HG02852 (cell line): ENCODE results near the gene CDK16.

Source experiments
- ATAC-seq: cut with Tn5 transposase; IDR thresholded peaks from one replicate; pipeline ENCODE4 v1.9.1; 2021; ENCODE audit warnings: mild to moderate bottlenecking, moderate library complexity; ENCODE audit not compliant: unreplicated experiment

CDK16 gene

DNA sequence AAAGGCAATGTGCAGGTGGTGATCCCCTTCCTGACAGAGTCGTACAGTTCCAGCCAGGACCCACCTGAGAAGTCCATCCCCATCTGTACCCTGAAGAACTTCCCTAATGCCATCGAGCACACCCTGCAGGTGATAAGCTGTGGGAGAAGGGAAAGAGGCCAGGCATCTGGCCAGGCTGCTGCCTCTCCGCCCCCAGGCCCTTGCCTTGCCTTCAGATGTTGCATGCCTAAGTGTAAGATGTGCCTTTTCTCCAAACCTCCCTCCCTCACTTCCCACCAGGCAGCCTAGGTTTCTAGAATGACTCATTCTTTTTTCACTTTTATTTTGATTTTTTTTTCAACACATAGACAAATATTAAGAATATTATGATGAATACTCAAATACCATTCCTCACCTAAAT, 12.2 kb upstream of the CDK16 start:
- no peak for ATAC-seq

DNA sequence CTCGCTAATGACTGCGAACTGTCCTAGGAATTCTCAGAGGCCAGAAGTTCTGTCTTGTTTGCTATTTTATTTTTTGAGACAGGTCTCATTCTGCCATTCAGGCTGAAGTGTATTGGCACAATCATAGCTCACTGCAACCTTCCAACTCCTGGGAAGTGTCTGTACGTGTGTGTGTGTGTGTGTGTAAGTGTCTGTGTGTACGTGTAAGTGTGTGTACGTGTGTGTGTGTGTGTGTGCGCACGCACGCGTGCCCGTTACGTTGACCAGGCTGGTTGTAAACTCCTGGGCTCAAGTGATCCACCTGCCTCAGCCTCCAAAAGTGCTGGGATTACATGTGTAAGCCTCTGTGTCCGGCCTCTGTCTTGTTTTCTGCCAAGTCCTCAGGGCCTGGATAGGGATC, 10.4 kb upstream of the CDK16 start:
- no peak for ATAC-seq

DNA sequence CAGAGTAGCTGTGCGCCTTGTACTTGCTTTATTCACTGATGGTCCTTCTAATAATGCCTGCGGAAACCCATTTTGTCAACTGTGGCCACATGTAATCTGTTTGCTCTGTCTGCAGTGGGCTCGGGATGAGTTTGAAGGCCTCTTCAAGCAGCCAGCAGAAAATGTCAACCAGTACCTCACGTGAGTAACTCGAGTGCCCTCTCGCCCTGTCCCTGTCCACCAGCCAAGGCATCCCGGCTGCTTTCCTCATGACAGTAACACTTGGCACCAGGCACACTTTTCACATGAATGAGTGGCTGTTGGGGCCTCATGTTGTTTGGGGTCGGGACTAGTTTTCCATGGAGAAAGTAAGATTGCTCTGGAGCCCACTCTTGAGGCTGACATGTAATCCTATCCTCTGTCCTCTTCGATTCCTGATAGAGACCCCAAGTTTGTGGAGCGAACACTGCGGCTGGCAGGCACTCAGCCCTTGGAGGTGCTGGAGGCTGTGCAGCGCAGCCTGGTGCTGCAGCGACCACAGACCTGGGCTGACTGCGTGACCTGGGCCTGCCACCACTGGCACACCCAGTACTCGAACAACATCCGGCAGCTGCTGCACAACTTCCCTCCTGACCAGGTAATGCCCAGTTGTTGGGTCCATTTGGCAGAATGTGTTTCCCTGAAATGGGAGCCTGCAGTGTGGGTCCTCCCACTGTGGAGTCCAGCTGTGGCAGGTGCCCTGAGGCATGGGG, 8.8 kb upstream of the CDK16 start:
- no peak for ATAC-seq

DNA sequence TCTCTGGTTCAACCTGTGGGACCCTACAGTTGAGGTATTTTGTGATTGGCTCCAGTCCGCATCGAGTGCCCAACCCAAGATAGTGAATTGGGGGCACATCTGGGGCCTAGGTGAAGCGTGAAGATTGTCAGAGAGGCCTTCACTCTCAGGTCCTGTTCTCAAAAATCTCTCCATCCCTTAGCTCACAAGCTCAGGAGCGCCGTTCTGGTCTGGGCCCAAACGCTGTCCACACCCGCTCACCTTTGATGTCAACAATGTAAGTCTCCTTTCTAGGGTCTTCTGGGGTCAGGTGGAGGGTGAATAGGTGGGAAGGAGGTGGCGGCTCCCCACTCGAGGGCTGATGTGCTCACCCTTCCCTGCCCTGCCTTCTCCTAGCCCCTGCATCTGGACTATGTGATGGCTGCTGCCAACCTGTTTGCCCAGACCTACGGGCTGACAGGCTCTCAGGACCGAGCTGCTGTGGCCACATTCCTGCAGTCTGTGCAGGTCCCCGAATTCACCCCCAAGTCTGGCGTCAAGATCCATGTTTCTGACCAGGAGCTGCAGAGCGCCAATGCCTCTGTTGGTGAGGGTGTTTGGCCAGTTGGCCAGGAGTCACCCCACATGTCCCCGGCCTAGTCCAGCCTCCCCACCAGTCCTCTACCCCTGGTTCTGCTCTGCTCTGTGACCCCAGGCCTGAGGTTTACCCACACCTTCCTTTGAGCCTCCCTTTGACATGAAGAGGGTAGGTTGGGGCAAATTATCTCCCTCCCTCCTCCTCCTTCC, 7.6 kb upstream of the CDK16 start:
- no peak for ATAC-seq

DNA sequence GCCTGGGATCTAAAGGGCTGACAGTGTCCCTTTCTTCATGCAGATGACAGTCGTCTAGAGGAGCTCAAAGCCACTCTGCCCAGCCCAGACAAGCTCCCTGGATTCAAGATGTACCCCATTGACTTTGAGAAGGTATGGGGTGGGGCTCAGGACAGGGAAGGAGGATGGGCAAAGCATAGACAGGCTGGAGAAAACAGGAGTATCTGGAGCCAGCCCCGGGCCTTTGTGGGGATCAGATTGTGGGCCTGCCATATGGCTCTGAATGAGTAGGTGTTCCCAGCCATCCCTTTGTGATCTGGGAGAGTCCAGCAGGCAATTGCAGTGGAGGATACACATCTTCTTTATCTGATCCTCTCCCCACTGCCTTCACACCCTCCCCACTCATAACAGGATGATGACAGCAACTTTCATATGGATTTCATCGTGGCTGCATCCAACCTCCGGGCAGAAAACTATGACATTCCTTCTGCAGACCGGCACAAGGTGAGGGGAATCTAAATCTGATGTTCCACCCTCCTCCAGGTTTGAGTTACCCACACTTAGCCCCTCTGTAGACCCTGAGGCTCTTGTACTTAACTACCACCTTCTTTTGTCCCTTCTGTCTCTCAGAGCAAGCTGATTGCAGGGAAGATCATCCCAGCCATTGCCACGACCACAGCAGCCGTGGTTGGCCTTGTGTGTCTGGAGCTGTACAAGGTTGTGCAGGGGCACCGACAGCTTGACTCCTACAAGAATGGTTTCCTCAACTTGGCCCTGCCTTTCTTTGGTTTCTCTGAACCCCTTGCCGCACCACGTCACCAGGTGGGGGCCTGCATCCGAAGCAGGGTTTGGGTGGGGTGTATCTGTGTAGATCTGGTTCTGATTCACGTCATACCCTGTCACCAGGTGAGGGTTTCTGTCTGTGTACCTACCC, 5.8 kb upstream of the CDK16 start:
- no peak for ATAC-seq

DNA sequence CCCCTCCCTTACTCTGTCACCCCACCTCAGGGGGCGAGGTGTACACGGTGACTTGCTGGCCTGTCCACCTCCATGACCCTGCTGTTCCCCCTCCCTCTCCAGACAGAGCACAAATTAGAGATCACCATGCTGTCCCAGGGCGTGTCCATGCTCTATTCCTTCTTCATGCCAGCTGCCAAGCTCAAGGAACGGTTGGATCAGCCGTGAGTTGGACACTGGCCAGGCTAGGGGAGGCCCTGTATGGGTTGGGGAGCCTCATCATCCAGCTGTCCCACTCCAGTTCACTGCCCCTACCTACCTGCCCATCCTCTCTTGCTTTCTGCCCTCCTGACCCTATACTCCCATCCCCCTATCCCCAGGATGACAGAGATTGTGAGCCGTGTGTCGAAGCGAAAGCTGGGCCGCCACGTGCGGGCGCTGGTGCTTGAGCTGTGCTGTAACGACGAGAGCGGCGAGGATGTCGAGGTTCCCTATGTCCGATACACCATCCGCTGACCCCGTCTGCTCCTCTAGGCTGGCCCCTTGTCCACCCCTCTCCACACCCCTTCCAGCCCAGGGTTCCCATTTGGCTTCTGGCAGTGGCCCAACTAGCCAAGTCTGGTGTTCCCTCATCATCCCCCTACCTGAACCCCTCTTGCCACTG, 3.9 kb upstream of the CDK16 start:
- no peak for ATAC-seq

DNA sequence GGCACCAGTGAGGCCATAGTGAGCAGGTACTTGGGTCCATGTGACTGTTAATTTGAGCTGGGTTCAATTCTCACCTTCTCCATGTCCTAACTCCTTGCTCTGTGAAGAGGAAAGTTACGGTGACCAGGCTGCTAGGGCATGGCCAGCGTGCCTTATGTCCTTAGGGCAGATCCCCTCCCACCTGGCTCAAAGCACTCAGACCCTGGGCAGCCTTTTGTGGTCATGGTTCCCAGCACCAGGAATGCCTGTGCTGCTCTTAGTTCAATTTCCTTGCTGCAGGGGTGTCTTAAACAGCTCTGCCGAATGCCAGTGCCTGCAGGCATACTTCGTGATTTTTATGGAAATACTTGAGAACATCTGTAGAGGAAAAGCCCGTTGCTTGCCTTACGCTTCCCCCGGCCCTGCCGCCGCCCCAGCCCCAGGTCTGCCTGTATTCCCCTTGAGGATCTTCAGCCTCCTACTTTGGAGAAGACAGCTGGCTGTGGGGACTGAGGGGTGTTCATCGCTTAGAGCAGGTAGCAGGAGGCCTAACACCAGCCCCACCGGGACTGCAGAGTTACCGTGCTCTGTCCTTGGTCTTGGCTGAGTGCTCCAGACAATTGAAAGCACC, 3.1 kb upstream of the CDK16 start:
- no peak for ATAC-seq

DNA sequence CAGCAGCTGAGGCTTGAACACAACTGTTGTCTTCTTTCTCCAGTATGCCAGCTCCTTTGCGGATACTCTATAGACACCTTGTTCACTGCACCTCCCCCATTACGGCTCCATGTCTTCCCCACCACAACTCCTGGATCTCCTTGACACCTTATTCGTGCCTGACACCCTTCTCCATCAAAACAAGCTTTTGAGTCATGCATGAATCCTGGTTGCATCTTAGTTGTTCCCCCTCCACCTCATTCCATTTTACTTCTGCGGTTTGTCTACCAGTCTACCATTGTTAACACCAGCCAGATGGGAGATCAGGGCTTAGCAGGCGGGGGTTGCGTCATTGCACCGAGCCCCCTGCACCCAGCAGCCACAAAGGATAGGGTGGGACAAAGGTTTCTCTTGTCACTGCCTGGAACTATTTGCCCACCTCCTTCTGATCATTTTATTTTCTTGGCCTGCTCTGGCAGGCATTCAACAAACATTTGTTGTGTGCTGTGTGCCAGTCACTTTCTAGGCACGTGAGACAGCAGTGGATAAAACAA, 2.0 kb upstream of the CDK16 start:
- no peak for ATAC-seq

DNA sequence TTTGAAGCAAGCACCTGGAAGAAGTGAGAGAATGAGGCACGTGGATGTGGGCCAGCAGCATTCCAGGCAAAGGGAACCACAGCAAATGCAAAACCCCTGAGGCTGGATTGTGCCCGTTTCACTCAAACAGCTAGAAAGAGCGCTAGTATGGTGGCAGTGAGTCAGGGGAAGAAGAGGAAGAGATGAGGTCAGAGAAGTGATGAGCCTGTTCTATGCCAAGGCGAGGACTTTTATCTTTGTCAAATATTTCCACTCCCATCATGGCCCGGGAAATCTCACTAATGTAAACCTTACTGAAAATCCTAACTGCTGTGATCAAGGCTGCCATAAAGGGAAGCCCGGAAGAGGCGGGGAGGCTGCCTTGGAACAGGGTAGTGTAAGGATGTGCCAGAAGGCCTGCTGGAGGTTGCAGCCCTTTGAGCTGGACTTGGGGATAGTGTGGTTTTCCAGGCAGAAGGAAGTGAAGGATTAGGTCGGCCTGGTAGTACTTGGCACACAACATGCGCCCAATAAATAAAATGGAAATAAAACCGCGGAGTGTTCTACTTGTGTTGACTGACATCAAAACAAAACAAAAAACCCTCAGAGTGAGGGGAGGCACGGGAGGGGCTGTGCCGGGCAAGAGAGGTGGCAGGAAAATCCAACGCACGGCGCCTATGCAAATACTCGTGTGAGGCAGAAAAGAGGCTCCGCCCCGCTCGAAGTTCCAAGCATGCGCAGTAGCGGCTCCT, 1.2 kb upstream of the CDK16 start:
- no peak for ATAC-seq

DNA sequence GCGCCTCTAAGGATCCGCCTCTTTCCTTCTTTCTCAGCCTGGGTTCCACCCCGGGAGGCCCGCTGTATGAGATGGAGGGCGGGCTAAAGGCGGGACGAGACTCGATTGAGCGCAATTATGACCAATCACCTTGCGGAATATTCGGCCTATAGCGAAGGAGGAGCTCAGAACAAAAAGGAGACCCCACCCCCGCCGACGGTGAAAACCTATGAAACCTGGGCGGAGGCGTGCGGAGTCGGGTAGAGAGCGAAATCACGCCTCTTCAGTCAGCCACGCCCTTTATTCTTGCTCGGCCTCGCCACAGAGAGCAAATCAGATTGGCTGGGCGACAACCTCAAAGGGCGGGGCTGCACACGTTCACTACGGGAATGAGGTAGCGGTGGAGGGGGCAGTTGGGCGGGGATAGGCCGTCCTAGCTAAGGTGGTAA, 615 bp upstream of the CDK16 start:
- peak; percentile 87 for ATAC-seq

DNA sequence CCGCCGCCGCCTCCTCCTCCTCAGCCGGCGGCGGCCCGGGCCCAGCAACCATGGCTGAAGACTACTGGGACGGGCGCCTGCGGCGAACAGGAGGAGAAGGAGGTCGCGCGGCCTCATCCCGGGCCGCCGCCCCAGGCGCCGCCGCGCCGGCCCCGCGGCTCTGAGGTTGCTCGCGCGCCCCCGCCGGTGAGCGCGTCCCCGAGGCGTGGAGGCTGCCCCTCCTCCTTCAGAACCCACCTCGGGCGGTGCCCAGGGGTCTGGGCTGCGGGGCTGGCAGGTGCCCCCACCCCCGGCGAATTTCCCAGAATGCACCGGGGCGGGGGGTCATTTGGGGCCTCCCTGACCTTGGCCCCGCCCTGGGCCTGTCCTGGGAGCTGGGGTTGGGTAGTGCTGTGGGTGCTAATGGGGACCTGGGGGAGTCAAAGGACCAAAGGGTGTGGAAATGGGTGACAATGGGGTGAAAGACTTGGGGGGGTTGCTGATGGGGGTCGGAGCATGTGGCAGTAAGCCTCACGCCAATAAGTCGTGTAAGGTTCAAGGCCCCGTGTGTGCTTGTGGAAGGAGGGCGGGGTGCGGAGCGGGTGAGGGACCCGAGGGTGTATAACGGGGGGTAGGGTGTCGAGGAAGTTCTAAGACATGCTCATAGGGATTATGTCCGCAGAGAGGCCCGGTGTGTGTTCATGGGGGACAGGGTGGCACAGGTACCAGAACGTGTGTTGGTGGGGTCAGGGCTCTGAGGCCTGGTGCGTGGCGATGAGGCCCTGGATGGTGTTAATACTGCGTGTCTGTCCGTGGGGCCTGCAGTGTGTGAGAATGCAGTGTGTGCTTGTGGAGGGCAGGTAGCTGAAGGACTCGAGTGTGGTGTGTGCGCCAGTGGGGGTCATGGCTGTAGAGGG, 687 bp downstream of the CDK16 start:
- ATAC-seq = no peak

DNA sequence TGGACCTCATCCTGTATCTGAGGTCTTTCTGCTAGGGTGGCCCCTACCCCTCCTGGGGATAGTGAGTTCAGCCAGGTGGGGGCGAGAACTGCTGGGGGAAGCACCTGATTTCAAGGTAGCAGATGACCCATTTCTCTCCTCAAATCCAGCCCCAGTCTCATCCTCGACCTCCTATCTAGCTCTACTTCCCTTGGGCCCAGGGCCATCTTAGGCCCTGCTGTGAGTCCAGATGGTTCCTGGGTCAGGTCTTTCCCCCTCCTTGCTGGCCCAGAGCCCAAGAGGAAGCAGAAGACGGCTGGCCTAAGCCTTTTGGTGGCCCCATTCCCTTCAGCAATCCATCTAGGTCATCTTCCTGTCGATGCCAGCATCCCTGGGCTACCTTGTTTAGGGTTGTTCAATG, 3.3 kb downstream of the CDK16 start:
- ATAC-seq = no peak

DNA sequence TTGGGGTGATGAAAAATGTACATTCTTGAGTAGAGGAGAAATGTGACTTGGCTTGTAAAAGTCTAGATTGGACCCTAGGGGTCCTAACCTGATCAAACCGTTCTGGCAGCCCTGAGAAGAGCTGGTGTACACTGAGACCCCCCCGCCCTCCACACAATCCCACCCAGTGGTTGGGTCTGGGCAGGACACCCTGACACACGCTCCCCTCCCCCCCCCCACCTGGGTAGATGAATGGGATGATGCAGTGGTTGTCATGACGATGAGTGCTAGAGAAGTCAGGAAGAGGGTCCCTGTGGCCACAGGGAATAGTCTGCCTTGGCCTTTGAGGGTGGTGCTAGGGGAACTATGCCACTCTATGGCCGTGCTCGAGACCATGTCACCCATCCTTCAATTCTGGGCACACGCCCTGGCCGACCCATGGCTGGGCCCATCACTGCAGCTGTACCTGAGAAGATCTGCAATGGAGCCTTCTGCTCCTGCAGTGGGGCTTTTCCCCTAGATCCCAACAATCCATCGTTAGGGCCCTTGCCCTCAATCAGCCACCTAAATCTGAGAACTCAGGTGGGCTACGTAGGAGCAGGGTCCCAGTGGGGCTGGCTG, 4.4 kb downstream of the CDK16 start:
- no peak for ATAC-seq

DNA sequence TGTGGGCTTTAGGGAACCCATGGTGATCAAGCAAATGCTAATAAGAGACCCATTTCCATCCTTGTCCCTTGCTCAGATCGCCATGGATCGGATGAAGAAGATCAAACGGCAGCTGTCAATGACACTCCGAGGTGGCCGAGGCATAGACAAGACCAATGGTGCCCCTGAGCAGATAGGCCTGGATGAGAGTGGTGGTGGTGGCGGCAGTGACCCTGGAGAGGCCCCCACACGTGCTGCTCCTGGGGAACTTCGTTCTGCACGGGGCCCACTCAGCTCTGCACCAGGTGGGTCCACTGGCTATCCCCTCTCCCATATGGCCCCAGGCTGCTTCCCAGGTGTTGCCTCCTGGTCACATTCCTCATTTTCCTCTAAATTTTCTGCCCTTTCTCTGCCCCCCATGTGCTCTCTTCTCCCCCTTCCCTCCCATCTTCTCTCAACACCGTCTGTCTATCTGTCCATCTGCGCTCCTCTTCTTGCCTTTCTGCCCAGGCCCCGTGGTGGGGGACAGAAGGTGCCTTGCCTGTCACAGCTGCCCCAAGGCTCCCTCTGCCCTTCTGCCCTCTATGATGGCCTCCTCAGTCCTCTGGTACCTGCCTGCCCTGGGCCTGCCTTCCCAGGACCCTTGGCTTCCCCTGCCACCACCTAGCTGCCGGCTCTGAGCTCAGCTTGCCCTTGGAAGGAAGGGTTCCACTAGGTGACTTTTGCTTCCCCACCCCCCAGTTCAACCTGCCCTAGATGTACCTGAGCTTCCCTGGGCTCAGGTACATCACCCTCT, 5.2 kb downstream of the CDK16 start:
- no peak for ATAC-seq

DNA sequence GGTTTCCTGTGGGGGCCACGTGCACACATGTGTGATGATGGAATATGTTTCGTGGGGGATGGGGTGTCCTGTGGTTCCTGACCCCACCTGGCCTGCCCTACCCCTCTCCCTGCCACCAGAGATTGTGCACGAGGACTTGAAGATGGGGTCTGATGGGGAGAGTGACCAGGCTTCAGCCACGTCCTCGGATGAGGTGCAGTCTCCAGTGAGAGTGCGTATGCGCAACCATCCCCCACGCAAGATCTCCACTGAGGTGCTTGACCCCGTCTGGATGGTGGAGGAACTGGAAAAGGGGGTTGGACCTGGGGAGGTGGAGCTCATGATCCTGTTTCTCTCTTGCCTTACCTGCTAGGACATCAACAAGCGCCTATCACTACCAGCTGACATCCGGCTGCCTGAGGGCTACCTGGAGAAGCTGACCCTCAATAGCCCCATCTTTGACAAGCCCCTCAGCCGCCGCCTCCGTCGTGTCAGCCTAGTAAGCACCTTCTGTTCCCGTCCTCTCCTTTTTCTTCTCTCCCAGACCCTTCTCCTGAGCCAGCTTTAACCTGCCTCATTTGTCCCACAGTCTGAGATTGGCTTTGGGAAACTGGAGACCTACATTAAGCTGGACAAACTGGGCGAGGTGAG, 5.9 kb downstream of the CDK16 start:
- no peak for ATAC-seq

DNA sequence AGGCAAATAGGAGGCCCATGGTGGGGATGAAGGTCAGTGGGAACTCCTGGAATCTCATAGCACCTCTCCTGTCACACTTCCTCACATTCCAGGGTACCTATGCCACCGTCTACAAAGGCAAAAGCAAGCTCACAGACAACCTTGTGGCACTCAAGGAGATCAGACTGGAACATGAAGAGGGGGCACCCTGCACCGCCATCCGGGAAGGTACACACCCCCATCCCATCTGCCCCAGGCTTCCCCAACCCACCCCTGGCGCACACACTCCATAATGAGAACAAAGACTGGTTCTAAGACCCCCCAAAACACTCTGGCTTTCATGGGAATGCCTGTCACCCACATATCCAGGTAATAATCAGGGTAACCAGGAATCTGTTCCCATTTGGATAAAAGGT, 6.4 kb downstream of the CDK16 start:
- ATAC-seq = no peak

DNA sequence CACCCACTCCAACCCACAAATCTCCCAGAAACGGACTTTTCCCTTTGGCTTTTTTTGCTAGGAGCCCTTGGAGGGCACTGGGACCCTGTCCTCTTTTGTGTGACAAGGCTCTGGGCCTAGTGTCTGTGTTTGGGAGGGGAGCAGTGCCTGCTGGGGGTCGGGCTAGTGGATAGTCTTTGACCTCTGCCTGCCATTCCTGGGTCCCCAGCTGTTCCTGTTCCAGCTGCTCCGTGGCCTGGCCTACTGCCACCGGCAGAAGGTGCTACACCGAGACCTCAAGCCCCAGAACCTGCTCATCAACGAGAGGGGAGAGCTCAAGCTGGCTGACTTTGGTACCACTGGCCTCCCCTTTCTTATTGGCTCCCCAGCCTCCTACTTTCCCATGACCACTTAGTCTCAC, 7.6 kb downstream of the CDK16 start:
- ATAC-seq = no peak
